Aorta (tissue), 5 donors: ENCODE measurements around the gene ANO7. TPM values are rescaled to one million over a fixed set of nuclear protein-coding genes. Genes with fewer than 3 reads are reported as not detected.

Experiments used
- ATAC-seq: fragments of 200-7000 bp; cut with Tn5 transposase; one replicate; pipeline ENCODE4 v1.9.1; 2022; ENCODE audit warnings: moderate library complexity; ENCODE audit not compliant: low FRiP score
- DNase-seq, 2 donors: peaks; one replicate each; pipeline ENCODE4 v3.0.0-alpha.2; 2020
- H3K27ac ChIP-seq, 2 donors: one replicate each; pipeline ENCODE4 v1.5.1; 2013; ENCODE audit warnings: low read length in 2 of 2, mild to moderate bottlenecking in 2 of 2, moderate library complexity in 2 of 2, control low read depth in 1 of 2, inconsistent platforms in 1 of 2, low read depth in 1 of 2
- H3K27me3 ChIP-seq, 2 donors: one replicate each; pipeline ENCODE4 v1.6.1; 2013; ENCODE audit warnings: control low read depth in 1 of 2, low read length in 1 of 2, mild to moderate bottlenecking in 1 of 2, moderate library complexity in 1 of 2; ENCODE audit not compliant: insufficient read depth in 2 of 2, control insufficient read depth in 1 of 2
- H3K36me3 ChIP-seq, 2 donors: one replicate each; pipeline ENCODE4 v1.6.1; 2013; ENCODE audit warnings: control low read depth in 1 of 2, low read length in 1 of 2, mild to moderate bottlenecking in 1 of 2; ENCODE audit not compliant: insufficient read depth in 2 of 2, control insufficient read depth in 1 of 2
- H3K4me1 ChIP-seq, 2 donors: one replicate each; pipeline ENCODE4 v1.6.1; 2013; ENCODE audit warnings: low read length in 2 of 2, control low read depth in 1 of 2, mild to moderate bottlenecking in 1 of 2, moderate library complexity in 1 of 2; ENCODE audit not compliant: insufficient read depth in 2 of 2, control insufficient read depth in 1 of 2
- H3K4me3 ChIP-seq, 2 donors: one replicate each; pipeline ENCODE4 v1.5.1; 2013; ENCODE audit warnings: low read length in 2 of 2, control low read depth in 1 of 2, mild to moderate bottlenecking in 1 of 2
- H3K9me3 ChIP-seq: one replicate; pipeline ENCODE4 v1.6.1; 2013; ENCODE audit warnings: mild to moderate bottlenecking, low read length; ENCODE audit not compliant: control insufficient read depth
- WGBS, 2 donors: extraction: QIAGEN DNeasy Blood & Tissue Kit; methylation state at CpG; one replicate each; pipeline ENCODE4 v1.1.7; 2013; 5-methylcytosine and 5-hydroxymethylcytosine counted together
- intact Hi-C, 2 donors: fragments of 100-400 bp; cut with DNase I; formaldehyde crosslinking; loops; one replicate each; pipeline versions ENCODE4 v1.14.2 to v1.15.0; 2022
- polyA plus RNA-seq, 2 donors: library from polyadenylated mRNA; stranded (reverse); fragments of 200-250 nt; gene quantifications; one replicate each; pipeline ENCODE4 v1.2.3, GENCODE V29; 2013
- total RNA-seq, 2 donors: library from RNA; stranded (reverse); fragmentation: NEBNext Ultra II Directional; extraction: Animal tissue kit (Norgen Biotek cat#: 25700); gene quantifications; one replicate each; pipeline ENCODE4 v1.2.1, GENCODE V29; 2021
- donor health status: healthy with polysubstance abuse.
- donor health status: Bipolar disorder and iron deficiency.
- donor health status: DM: no; HTN: no; CAD: no.
- donor health status: DM: no; HTN: no; CAD: no.
- donor health status: DM: yes; HTN: yes; CAD: no.

ANO7 gene
- total and polyA plus RNA-seq, 4 donors, result 1.2 to 5.4 (median 2.9) TPM; not detected in 1

- WGBS, 2 donors, result 51 to 59% methylated on average over 13 to 14 of the region's 14 CpGs
- Histone ChIP-seq H3K4me1 (no peaks in the 10 kb centered on the region), H3K36me3 (no peaks in the 10 kb centered on the region), H3K4me3 (no peak overlapping the region), H3K27ac (no peak overlapping the region), H3K9me3 (no peaks in the 10 kb centered on the region), H3K27me3 (no peaks in the 10 kb centered on the region)
- no peak for DNase-seq
- ATAC-seq, result no peak
- intact Hi-C loops, result no loop called here
Observed at GRCh38 chr2:241216211-241216761, 27.8 kb downstream of the ANO7 start.

- ATAC-seq (peak; percentile 86), DNase-seq (peak; percentile 82 to 91)
- WGBS, 2 donors, result 1% methylated on average over 52 to 75 of the region's 77 CpGs
- Histone ChIP-seq H3K27ac (peak overlapping the region in 1 of 2 donors; percentile 34), H3K4me1 (no peaks in the 10 kb centered on the region), H3K36me3 (no peaks in the 10 kb centered on the region), H3K4me3 (no peak overlapping the region), H3K27me3 (no peaks in the 10 kb centered on the region), H3K9me3 (no peaks in the 10 kb centered on the region)
- intact Hi-C loops, result no loop called here
Observed at GRCh38 chr2:241217320-241218031, 29.0 kb downstream of the ANO7 start.

- H3K4me1 ChIP-seq, result no peaks in the 10 kb centered on the region
- H3K27ac ChIP-seq, result no peak overlapping the region
- H3K4me3 ChIP-seq, result peak overlapping the region; percentile 22 to 58
- H3K27me3 ChIP-seq, result no peaks in the 10 kb centered on the region
- H3K36me3 ChIP-seq, result no peaks in the 10 kb centered on the region
- no peaks in the 10 kb centered on the region for H3K9me3 ChIP-seq
- WGBS, 2 donors, result 1 to 2% methylated on average over 34 to 83 of the region's 83 CpGs
- ATAC-seq (no peak), DNase-seq (peak; percentile 72 to 85)
- intact Hi-C loops, result no loop called here
Observed at GRCh38 chr2:241218131-241219029, 29.9 kb downstream of the ANO7 start.

GRCh38 chr2:241219030-241219382, 30.5 kb downstream of the ANO7 start:
- no peak for DNase-seq
- no peak overlapping the region for H3K27ac ChIP-seq
- H3K9me3 ChIP-seq, result no peaks in the 10 kb centered on the region
- WGBS, 2 donors, result 50 to 55% methylated on average over 4 of the region's 4 CpGs
- no peaks in the 10 kb centered on the region for H3K4me1 ChIP-seq
- no peak overlapping the region for H3K4me3 ChIP-seq
- intact Hi-C loops, result no loop called here
- ATAC-seq, result no peak
- no peaks in the 10 kb centered on the region for H3K27me3 ChIP-seq
- H3K36me3 ChIP-seq, result no peaks in the 10 kb centered on the region

GRCh38 chr2:241219856-241220356, 31.4 kb downstream of the ANO7 start:
- H3K9me3 ChIP-seq, result no peaks in the 10 kb centered on the region
- no peak overlapping the region for H3K27ac ChIP-seq
- ATAC-seq, result no peak
- H3K27me3 ChIP-seq, result no peaks in the 10 kb centered on the region
- intact Hi-C loops, result loop anchor here in 1 of 2 donors (10.0 kb wide), 1 partner anchor 365 kb away; no protein-coding TSS in a partner anchor
- no peak overlapping the region for H3K4me3 ChIP-seq
- 85 to 95% methylated on average over 6 of the region's 6 CpGs for WGBS, 2 donors
- no peaks in the 10 kb centered on the region for H3K4me1 ChIP-seq
- H3K36me3 ChIP-seq, result no peaks in the 10 kb centered on the region
- no peak for DNase-seq

GRCh38 chr2:241223211-241224017, 34.9 kb downstream of the ANO7 start:
- peak; percentile 42 to 68 for DNase-seq

GRCh38 chr2:241224018-241224850, 35.8 kb downstream of the ANO7 start:
- H3K9me3 ChIP-seq, result no peaks in the 10 kb centered on the region
- H3K36me3 ChIP-seq, result peaks cover 4 to 9% of the 10 kb centered on the region in 2 donors
- H3K4me3 ChIP-seq, result no peak overlapping the region
- H3K4me1 ChIP-seq, result no peaks in the 10 kb centered on the region
- ATAC-seq (peak; percentile 7), DNase-seq (peak; percentile 50 to 77)
- WGBS, 2 donors, result 40 to 42% methylated on average over 25 to 26 of the region's 26 CpGs
- H3K27me3 ChIP-seq, result no peaks in the 10 kb centered on the region
- intact Hi-C loops, result loop anchor here in 1 of 2 donors (10.0 kb wide), 1 partner anchor 369 kb away; no protein-coding TSS in a partner anchor
- no peak overlapping the region for H3K27ac ChIP-seq

More at GRCh38 chr2:241223211-241224017, 34.9 kb downstream of the ANO7 start:
- Histone ChIP-seq H3K36me3 (peaks cover 4 to 7% of the 10 kb centered on the region in 2 donors), H3K9me3 (no peaks in the 10 kb centered on the region), H3K4me1 (no peaks in the 10 kb centered on the region), H3K27ac (no peak overlapping the region), H3K27me3 (no peaks in the 10 kb centered on the region), H3K4me3 (no peak overlapping the region)
- ATAC-seq, result peak; percentile 33
- 68 to 70% methylated on average over 23 of the region's 23 CpGs for WGBS, 2 donors
- intact Hi-C loops, result loop anchor here in 1 of 2 donors (10.0 kb wide), 1 partner anchor 369 kb away; no protein-coding TSS in a partner anchor
